ENCODE measurements around the gene HNF1A.

Gene HNF1A, protein sequence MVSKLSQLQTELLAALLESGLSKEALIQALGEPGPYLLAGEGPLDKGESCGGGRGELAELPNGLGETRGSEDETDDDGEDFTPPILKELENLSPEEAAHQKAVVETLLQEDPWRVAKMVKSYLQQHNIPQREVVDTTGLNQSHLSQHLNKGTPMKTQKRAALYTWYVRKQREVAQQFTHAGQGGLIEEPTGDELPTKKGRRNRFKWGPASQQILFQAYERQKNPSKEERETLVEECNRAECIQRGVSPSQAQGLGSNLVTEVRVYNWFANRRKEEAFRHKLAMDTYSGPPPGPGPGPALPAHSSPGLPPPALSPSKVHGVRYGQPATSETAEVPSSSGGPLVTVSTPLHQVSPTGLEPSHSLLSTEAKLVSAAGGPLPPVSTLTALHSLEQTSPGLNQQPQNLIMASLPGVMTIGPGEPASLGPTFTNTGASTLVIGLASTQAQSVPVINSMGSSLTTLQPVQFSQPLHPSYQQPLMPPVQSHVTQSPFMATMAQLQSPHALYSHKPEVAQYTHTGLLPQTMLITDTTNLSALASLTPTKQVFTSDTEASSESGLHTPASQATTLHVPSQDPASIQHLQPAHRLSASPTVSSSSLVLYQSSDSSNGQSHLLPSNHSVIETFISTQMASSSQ

DNA sequence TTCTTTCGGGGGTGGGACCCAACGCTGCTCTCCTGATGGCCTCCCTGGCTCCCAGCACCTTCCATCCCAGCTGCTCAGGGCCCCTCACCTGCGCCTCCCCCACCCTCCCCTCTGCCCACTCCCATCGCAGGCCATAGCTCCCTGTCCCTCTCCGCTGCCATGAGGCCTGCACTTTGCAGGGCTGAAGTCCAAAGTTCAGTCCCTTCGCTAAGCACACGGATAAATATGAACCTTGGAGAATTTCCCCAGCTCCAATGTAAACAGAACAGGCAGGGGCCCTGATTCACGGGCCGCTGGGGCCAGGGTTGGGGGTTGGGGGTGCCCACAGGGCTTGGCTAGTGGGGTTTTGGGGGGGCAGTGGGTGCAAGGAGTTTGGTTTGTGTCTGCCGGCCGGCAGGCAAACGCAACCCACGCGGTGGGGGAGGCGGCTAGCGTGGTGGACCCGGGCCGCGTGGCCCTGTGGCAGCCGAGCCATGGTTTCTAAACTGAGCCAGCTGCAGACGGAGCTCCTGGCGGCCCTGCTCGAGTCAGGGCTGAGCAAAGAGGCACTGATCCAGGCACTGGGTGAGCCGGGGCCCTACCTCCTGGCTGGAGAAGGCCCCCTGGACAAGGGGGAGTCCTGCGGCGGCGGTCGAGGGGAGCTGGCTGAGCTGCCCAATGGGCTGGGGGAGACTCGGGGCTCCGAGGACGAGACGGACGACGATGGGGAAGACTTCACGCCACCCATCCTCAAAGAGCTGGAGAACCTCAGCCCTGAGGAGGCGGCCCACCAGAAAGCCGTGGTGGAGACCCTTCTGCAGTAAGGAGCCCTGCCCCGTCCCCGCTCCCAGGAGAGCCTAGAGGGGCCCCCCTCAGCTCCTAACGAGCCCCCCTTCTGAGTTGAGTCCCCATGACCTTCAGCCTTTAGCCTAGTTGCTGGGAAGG, at the start of gene HNF1A:
Gene HNF1A (plus strand): TSS at position 248 of the 924 bp plus-strand sequence. CDS start 226 bp downstream, at position 474.
- Histone ChIP-seq H3K27ac (ENCODE audit: low read depth, low read length) (no peak within 1 kb of the TSS), H3K9ac (ENCODE audit: low read depth, low read length) (no peak within 1 kb of the TSS), H3K9me3 (ENCODE audit: control insufficient read depth, insufficient read depth, low read length) (no peaks in the 10 kb centered on the region), H3K4me3 (ENCODE audit: low read depth, low read length) (no peak within 1 kb of the TSS), H3K36me3 (ENCODE audit: control insufficient read depth, insufficient read depth, low read length) (no peaks in the 10 kb centered on the region), H3K27me3 (ENCODE audit: control insufficient read depth, insufficient read depth, low read length) (no peaks in the 10 kb centered on the region), H3K4me1 (ENCODE audit: control insufficient read depth, insufficient read depth, low read length) (0 out of 2 replicates have a peak, but pooled peaks cover 8% of the 10 kb centered on the region)

DNA sequence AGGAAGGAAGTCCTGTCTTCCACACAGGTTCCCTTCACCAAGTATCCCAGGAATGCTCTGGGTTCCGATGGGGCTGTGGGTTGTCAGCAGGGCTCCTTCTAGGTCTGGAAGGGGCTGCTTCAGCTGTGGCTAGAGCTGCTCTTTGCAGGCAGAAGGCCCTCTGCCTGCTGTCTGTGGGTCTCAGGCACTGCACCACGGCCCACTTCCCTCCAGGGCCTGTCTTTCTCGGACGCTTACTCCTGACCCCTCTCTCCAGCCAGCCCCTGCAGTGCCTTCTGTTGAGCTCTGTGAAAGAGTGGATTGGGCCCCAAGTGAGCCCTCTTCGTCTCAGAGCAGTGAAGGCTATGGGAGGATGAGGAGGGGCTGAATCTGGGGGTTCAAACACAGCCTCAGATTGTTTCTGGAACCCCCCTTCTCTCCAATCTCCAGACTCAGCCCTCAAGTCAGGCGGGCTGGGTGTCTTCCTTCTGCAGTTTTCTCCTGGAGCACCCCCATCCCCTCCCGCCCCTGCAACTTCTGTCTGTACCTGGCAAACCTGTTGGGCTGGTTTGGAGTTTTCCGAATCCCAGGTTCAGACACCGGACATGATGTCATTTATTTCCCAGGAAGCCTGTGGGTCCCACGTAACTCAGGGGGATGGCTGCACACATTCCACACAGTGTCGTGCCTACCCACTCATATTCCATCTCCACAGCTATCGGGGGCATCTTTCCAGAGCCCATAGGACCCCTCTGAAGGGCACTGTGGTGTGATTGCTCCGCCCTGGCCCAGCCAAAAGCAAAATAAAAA, 49.3 kb upstream of the HNF1A start:
- Histone ChIP-seq H3K4me3 (ENCODE audit: low read depth, low read length) (0 out of 2 replicates have a peak overlapping the region, but pooled peaks have one; percentile 27), H3K27ac (ENCODE audit: low read depth, low read length) (peak overlapping the region; percentile 56), H3K4me1 (ENCODE audit: control insufficient read depth, insufficient read depth, low read length) (peaks cover 17% of the 10 kb centered on the region; the same call in 1 of the 2 replicates), H3K27me3 (ENCODE audit: control insufficient read depth, insufficient read depth, low read length) (no peaks in the 10 kb centered on the region), H3K36me3 (ENCODE audit: control insufficient read depth, insufficient read depth, low read length) (no peaks in the 10 kb centered on the region), H3K9ac (ENCODE audit: low read depth, low read length) (peak overlapping the region; percentile 10; the same call in 1 of the 2 replicates), H3K9me3 (ENCODE audit: control insufficient read depth, insufficient read depth, low read length) (no peaks in the 10 kb centered on the region)

DNA sequence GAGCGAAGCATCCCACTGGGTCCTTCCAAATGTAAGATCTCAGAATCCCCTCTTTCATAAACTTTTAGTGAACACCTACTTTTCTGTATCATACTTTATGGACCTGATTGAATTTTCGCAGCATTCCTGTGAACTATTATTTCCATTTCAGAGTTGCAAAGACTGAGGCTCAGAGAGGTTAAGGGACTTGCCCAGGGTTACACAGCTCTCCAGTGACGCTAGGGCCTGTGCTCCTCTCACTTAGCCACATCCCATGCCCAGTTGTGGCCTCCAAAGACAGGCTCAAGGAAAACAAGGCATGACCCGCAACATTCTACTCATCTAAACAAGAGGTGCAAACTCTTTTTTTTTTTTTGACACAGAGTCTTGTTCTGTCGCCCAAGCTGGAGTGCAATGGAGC, 48.3 kb upstream of the HNF1A start:
- Histone ChIP-seq H3K4me1 (ENCODE audit: control insufficient read depth, insufficient read depth, low read length) (peaks cover 17% of the 10 kb centered on the region; the same call in 1 of the 2 replicates), H3K9me3 (ENCODE audit: control insufficient read depth, insufficient read depth, low read length) (no peaks in the 10 kb centered on the region), H3K27me3 (ENCODE audit: control insufficient read depth, insufficient read depth, low read length) (no peaks in the 10 kb centered on the region), H3K4me3 (ENCODE audit: low read depth, low read length) (no peak overlapping the region), H3K9ac (ENCODE audit: low read depth, low read length) (no peak overlapping the region), H3K27ac (ENCODE audit: low read depth, low read length) (no peak overlapping the region), H3K36me3 (ENCODE audit: control insufficient read depth, insufficient read depth, low read length) (no peaks in the 10 kb centered on the region)

DNA sequence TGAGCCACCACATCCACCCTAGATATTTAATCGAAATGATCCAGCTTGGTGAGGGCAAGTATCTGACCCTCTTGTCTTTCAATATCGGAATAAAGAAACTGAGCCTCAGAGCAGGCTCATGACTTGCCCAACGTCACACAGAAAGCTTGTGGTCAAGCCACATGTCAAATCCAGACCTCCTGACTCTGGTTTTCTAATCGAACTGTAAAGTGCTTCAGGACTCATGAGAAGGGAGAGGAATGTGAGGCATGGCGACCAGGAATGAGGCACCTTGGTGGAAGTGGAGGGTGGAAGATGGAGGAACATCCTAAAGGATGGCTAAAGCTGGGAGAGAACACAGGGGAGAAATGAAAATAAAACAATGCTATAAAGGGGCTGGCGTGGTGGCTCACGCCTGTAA, 46.3 kb upstream of the HNF1A start:
- Histone ChIP-seq H3K27me3 (ENCODE audit: control insufficient read depth, insufficient read depth, low read length) (no peaks in the 10 kb centered on the region), H3K4me3 (ENCODE audit: low read depth, low read length) (no peak overlapping the region), H3K9me3 (ENCODE audit: control insufficient read depth, insufficient read depth, low read length) (no peaks in the 10 kb centered on the region), H3K27ac (ENCODE audit: low read depth, low read length) (no peak overlapping the region), H3K4me1 (ENCODE audit: control insufficient read depth, insufficient read depth, low read length) (peaks cover 7% of the 10 kb centered on the region; the same call in 1 of the 2 replicates), H3K36me3 (ENCODE audit: control insufficient read depth, insufficient read depth, low read length) (no peaks in the 10 kb centered on the region), H3K9ac (ENCODE audit: low read depth, low read length) (no peak overlapping the region)

DNA sequence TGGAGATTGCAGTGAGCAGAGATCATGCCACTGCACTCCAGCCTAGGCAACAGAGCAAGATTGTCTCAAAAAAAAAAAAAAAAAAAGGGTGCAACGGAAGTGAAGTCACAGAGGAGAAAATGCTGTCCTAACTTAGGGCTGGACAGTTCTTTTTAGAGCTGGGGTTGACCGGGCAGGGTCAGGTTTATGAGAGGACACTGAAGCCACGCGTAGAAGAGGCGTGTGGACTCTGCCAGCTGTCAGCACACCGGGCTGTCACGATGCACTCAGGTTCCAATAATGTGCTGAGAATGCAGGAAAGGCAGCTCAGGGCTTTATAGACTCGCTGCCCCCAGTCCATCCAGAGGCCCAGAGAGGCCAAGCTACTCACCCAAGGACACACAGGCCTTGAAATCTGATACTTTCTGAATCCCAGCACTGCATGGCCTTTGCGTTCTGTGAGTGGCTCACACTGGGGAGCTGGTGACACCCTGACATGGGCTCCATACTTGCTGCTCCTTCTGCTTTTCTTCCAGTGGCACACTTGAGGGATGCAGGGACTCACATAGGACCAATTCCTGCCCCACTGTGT, 45.3 kb upstream of the HNF1A start:
- no peak overlapping the region for H3K4me3 ChIP-seq (ENCODE audit: low read depth, low read length)
- H3K36me3 ChIP-seq (ENCODE audit: control insufficient read depth, insufficient read depth, low read length): no peaks in the 10 kb centered on the region
- H3K9me3 ChIP-seq (ENCODE audit: control insufficient read depth, insufficient read depth, low read length): no peaks in the 10 kb centered on the region
- no peaks in the 10 kb centered on the region for H3K27me3 ChIP-seq (ENCODE audit: control insufficient read depth, insufficient read depth, low read length)
- H3K4me1 ChIP-seq (ENCODE audit: control insufficient read depth, insufficient read depth, low read length): peaks cover 7% of the 10 kb centered on the region; the same call in 1 of the 2 replicates
- H3K9ac ChIP-seq (ENCODE audit: low read depth, low read length): no peak overlapping the region
- no peak overlapping the region for H3K27ac ChIP-seq (ENCODE audit: low read depth, low read length)

DNA sequence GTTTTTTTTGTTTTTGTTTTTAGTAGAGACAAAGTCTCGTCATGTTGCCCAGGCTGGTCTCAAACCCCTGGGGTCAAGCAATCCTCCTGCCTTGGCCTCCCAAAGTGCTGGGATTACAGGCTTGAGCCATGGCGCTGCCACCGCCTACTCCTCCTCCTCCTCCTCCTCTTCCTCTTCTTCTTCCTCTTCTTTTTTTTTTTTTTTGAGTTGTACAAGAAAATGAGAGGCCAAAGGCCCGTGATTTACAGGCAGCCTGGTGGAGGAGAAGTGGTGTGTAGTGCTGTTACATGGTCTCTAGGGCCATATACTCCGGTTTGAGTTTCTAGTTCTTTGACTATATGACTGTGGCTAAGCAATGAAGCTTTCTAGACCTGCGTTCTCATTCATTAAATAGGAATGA, 44.6 kb upstream of the HNF1A start:
- Histone ChIP-seq H3K9ac (ENCODE audit: low read depth, low read length) (no peak overlapping the region), H3K27ac (ENCODE audit: low read depth, low read length) (no peak overlapping the region), H3K4me1 (ENCODE audit: control insufficient read depth, insufficient read depth, low read length) (peaks cover 6% of the 10 kb centered on the region; the same call in 1 of the 2 replicates), H3K9me3 (ENCODE audit: control insufficient read depth, insufficient read depth, low read length) (no peaks in the 10 kb centered on the region), H3K4me3 (ENCODE audit: low read depth, low read length) (no peak overlapping the region), H3K36me3 (ENCODE audit: control insufficient read depth, insufficient read depth, low read length) (no peaks in the 10 kb centered on the region), H3K27me3 (ENCODE audit: control insufficient read depth, insufficient read depth, low read length) (no peaks in the 10 kb centered on the region)

DNA sequence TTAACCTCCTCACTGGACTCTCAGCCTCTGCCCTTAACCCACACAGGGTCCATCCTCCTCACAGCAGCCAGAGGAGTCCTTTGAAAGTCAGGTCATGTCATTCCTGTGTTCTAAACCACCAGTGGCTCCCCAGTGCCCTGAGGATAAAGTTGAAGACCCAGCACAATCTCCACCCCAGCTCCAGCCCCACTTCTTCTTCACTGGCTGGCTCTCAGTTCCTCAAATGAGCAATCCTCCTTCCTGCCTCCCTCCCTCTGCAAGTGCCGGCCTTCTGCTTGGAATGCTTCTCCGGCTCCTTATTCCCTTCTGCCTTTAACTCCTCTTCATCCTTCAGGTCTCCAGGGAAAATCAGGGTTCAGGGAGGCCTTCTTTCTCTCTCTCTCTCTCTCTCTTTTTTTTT, 42.1 kb upstream of the HNF1A start:
- Histone ChIP-seq H3K27ac (ENCODE audit: low read depth, low read length) (no peak overlapping the region), H3K9me3 (ENCODE audit: control insufficient read depth, insufficient read depth, low read length) (no peaks in the 10 kb centered on the region), H3K9ac (ENCODE audit: low read depth, low read length) (no peak overlapping the region), H3K4me3 (ENCODE audit: low read depth, low read length) (no peak overlapping the region), H3K36me3 (ENCODE audit: control insufficient read depth, insufficient read depth, low read length) (no peaks in the 10 kb centered on the region), H3K27me3 (ENCODE audit: control insufficient read depth, insufficient read depth, low read length) (no peaks in the 10 kb centered on the region), H3K4me1 (ENCODE audit: control insufficient read depth, insufficient read depth, low read length) (no peaks in the 10 kb centered on the region)

DNA sequence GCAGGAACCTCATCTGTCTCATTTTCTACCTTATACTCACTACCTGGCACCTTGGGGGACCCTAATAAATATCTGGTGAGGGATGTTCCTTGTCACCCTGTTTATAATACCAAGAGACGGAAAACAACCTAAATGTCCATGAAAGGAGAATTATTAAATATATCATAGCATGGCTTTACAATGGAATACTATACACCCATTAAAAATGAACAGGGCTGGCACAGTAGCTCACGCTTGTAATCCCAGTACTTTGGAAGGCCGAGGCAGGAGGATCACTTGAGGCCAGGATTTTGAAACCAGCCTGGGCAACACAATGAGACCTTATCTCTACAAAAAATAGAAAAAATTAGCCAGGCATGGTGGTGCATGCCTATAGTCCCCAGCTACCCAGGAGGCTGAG, 39.8 kb upstream of the HNF1A start:
- H3K4me3 ChIP-seq (ENCODE audit: low read depth, low read length): no peak overlapping the region

DNA sequence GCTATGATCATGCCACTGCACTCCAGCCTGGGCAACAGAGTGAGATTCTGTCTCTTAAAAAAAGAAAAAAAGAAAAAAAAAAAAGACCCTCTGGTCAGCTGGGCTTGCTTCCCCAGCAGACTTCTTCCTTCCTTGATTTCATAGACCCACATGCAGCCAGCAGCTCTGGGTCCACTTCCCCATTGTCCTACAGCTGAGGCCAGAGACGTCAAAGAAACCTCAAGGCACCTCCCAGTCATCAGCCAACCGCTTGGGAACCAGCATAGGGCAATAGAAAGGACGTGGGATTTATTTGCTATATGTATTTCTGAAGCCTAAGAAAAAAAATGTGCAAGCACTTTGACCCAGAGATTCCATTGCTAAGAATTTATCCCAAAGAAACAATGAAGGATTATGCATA, 38.8 kb upstream of the HNF1A start:
- no peaks in the 10 kb centered on the region for H3K4me1 ChIP-seq (ENCODE audit: control insufficient read depth, insufficient read depth, low read length)
- no peak overlapping the region for H3K27ac ChIP-seq (ENCODE audit: low read depth, low read length)
- no peak overlapping the region for H3K9ac ChIP-seq (ENCODE audit: low read depth, low read length)
- no peaks in the 10 kb centered on the region for H3K9me3 ChIP-seq (ENCODE audit: control insufficient read depth, insufficient read depth, low read length)
- no peaks in the 10 kb centered on the region for H3K27me3 ChIP-seq (ENCODE audit: control insufficient read depth, insufficient read depth, low read length)
- H3K36me3 ChIP-seq (ENCODE audit: control insufficient read depth, insufficient read depth, low read length): no peaks in the 10 kb centered on the region
- no peak overlapping the region for H3K4me3 ChIP-seq (ENCODE audit: low read depth, low read length)

More for the DNA sequence above, 39.8 kb upstream of the HNF1A start:
- no peak overlapping the region for H3K9ac ChIP-seq (ENCODE audit: low read depth, low read length)
- H3K9me3 ChIP-seq (ENCODE audit: control insufficient read depth, insufficient read depth, low read length): no peaks in the 10 kb centered on the region
- H3K27ac ChIP-seq (ENCODE audit: low read depth, low read length): no peak overlapping the region
- H3K27me3 ChIP-seq (ENCODE audit: control insufficient read depth, insufficient read depth, low read length): no peaks in the 10 kb centered on the region
- H3K4me1 ChIP-seq (ENCODE audit: control insufficient read depth, insufficient read depth, low read length): no peaks in the 10 kb centered on the region
- no peaks in the 10 kb centered on the region for H3K36me3 ChIP-seq (ENCODE audit: control insufficient read depth, insufficient read depth, low read length)

DNA sequence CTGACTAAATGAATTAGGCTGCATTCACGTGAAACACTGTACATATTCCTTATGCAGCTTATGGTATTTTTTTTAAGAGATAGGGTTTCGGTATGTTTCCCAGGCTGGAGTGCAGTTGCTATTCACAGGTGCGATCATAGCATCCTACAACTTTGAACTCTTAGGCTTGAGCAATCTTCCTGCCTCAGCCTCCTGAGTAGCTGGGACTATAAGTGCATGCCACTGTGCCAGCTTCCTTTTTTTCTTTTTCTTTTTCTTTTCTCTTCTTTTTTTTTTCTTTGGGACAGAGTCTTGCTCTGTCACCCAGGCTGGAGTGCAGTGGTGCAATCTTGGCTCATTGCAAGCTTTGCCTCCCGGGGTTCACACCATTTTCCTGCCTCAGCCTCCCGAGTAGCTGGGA, 38.3 kb upstream of the HNF1A start:
- H3K9me3 ChIP-seq (ENCODE audit: control insufficient read depth, insufficient read depth, low read length): no peaks in the 10 kb centered on the region
- H3K4me1 ChIP-seq (ENCODE audit: control insufficient read depth, insufficient read depth, low read length): 0 out of 2 replicates have a peak, but pooled peaks cover 2% of the 10 kb centered on the region
- no peak overlapping the region for H3K27ac ChIP-seq (ENCODE audit: low read depth, low read length)
- H3K9ac ChIP-seq (ENCODE audit: low read depth, low read length): no peak overlapping the region
- no peaks in the 10 kb centered on the region for H3K27me3 ChIP-seq (ENCODE audit: control insufficient read depth, insufficient read depth, low read length)
- no peak overlapping the region for H3K4me3 ChIP-seq (ENCODE audit: low read depth, low read length)
- no peaks in the 10 kb centered on the region for H3K36me3 ChIP-seq (ENCODE audit: control insufficient read depth, insufficient read depth, low read length)

Measured in HUES48 (cell line).